GM12874 (cell line): Measurements from ENCODE around the gene ZBED5.

Experiments used
- CTCF ChIP-seq: IDR thresholded peaks from 2 replicates; pipeline ENCODE4 v1.5.1; 2011; ENCODE audit warnings: low read depth, mild to moderate bottlenecking, control low read depth, low read length, moderate library complexity; ENCODE audit not compliant: insufficient read depth

Gene ZBED5

DNA sequence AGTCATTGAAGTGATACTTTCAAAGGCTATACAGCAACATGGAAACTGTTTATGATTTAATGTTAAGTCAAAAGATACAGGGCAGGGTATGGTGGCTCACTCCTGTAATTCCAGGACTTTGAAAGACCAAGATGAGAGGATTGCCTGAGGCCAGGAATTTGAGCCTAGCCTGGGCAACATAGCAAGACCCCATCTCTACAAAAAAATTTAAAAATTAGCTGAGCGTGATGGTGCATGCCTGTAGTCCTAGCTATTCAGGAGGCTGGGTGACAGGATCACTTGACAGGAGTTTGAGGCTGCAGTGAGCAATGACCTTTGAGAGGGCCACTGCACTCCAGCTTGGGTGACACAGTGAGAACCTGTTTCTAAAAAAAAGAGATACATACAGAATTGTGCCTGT is 39.3 kb upstream of the ZBED5 start:
- no peak for TF ChIP-seq CTCF

GRCh38 chr11:10896493-10896892 is 38.6 kb upstream of the ZBED5 start:
- no peak for TF ChIP-seq CTCF

GRCh38 chr11:10895285-10895684 is 37.4 kb upstream of the ZBED5 start:
- no peak for TF ChIP-seq CTCF

DNA sequence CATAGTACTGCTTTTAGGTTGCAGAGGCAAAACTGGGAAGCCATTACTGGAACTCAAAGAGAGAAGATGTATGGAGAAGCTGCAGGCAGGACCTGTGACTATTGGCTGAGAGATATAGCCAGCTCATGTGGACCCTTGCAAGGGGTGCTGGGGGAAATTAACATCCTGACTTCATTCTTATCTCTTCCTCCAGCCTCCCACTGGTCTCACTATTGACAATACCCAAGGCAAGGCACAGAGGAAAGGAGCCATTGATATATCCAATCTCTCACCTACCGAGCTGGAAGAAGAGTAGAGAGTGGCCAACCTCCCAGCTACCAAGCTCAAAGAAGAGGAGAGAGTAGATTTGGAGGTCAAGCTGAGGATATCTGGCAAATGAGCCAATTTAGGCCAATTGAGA is 36.8 kb upstream of the ZBED5 start:
- no peak for TF ChIP-seq CTCF

GRCh38 chr11:10893714-10894151 is 35.9 kb upstream of the ZBED5 start:
- TF ChIP-seq CTCF = no peak

DNA sequence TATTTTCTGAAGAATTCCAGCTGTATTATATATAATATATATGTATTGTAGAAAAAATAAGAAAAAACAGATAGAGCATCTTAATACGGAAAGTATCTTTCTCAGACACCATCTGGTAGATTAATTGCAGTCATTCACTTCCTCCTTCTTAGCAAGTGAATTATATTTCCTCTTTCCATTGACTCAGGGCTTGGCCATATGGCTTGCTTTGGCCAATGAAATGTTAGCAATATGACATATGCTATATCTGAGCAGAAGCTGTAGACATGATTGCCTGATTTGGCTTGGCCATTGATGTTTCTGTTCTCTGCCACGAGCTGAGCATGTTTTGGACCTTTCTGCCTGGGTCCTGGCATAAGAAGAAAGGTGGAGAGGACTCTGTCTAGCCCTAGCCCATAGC is 34.4 kb upstream of the ZBED5 start:
- no peak for TF ChIP-seq CTCF

- TF ChIP-seq CTCF = no peak
Measured at GRCh38 chr11:10891151-10891720, 33.4 kb upstream of the ZBED5 start.

DNA sequence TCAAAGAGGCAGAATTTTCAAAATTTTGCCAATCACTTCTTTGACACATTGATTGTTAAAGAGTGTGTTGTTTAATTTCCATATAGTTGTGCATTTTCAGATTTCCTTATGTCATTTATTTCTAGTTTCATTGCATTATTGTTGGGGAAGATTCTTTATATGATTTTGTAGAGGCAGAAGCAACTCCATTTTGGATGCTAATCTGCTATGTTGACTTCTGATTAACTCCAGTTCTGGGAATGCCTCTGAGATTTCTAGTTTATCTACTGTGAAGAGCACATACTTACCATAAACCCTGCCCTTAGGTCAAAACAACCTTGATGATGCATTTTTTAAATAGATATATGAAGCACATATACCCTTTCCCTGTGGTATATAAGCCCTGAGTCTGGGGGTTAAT is 29.5 kb upstream of the ZBED5 start:
- TF ChIP-seq CTCF = no peak
